Glutamatergic neuron (in vitro differentiated cells): Measurements from ENCODE around the gene KAT6B. TPM values are rescaled to one million over a fixed set of nuclear protein-coding genes. Genes with fewer than 3 reads are reported as not detected.

Experiments used
- DNase-seq: peaks from one replicate; pipeline ENCODE4 v3.0.0; 2022
- H3K27ac Mint-ChIP-seq: one replicate; pipeline ENCODE4 v1.8.0; 2020; ENCODE audit warnings: mild to moderate bottlenecking, mixed read lengths, inconsistent platforms; ENCODE audit not compliant: unreplicated experiment
- H3K27me3 Mint-ChIP-seq: one replicate; pipeline ENCODE4 v1.8.0; 2020; ENCODE audit warnings: mild to moderate bottlenecking, moderate library complexity, mixed read lengths, inconsistent platforms; ENCODE audit not compliant: unreplicated experiment
- H3K36me3 Mint-ChIP-seq: one replicate; pipeline ENCODE4 v1.8.0; 2020; ENCODE audit warnings: mild to moderate bottlenecking, mixed read lengths, inconsistent platforms; ENCODE audit not compliant: unreplicated experiment
- H3K4me1 Mint-ChIP-seq: one replicate; pipeline ENCODE4 v1.8.0; 2020; ENCODE audit warnings: mild to moderate bottlenecking, low read depth, mixed read lengths, inconsistent platforms; ENCODE audit not compliant: unreplicated experiment
- H3K4me3 Mint-ChIP-seq: one replicate; pipeline ENCODE4 v1.8.0; 2020; ENCODE audit warnings: mild to moderate bottlenecking, mixed read lengths, inconsistent platforms; ENCODE audit not compliant: unreplicated experiment
- H3K9me3 Mint-ChIP-seq: one replicate; pipeline ENCODE4 v1.8.0; 2020; ENCODE audit warnings: mild to moderate bottlenecking, moderate library complexity, mixed read lengths, inconsistent platforms; ENCODE audit not compliant: unreplicated experiment
- total RNA-seq: library from RNA; stranded (reverse); fragmentation: NEBNext Ultra II Directional; extraction: Animal tissue kit (Norgen Biotek cat#: 25700); gene quantifications from one replicate; pipeline ENCODE4 v1.2.1, GENCODE V29; 2021; ENCODE audit not compliant: unreplicated experiment
- TF ChIP-seq, protein P1 (sequence below): fragments of 200-600 bp; sonication (generic); IDR thresholded peaks from one replicate; pipeline ENCODE4 v1.5.0; 2021; ENCODE audit not compliant: partially characterized antibody, unreplicated experiment

KAT6B gene
- total RNA-seq, 1 donor from 2014 or later: 75.3 TPM

DNA sequence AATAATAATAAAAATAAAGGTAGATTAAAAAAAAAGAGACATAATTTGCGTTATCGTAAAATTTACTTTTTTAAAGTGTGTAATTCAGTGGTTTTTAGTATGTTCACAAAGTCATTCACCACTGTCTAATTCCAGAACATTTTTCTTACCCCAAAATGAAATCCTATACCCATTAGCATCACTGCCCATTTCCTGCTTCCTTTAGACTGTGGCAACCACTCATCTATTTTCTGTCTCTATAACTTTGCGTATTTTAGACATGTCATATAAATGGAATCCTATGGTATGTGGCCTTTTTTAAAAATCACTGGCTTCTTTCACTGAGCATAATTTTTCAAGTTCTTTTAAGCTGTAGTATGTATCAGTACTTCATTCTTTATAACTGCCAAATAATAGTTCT lies 53.6 kb downstream of the KAT6B start:
- H3K27ac Mint-ChIP-seq: no peak overlapping the region
- DNase-seq: no peak
- peaks cover 3% of the 10 kb centered on the region for H3K27me3 Mint-ChIP-seq
- TF ChIP-seq, protein P1, sequence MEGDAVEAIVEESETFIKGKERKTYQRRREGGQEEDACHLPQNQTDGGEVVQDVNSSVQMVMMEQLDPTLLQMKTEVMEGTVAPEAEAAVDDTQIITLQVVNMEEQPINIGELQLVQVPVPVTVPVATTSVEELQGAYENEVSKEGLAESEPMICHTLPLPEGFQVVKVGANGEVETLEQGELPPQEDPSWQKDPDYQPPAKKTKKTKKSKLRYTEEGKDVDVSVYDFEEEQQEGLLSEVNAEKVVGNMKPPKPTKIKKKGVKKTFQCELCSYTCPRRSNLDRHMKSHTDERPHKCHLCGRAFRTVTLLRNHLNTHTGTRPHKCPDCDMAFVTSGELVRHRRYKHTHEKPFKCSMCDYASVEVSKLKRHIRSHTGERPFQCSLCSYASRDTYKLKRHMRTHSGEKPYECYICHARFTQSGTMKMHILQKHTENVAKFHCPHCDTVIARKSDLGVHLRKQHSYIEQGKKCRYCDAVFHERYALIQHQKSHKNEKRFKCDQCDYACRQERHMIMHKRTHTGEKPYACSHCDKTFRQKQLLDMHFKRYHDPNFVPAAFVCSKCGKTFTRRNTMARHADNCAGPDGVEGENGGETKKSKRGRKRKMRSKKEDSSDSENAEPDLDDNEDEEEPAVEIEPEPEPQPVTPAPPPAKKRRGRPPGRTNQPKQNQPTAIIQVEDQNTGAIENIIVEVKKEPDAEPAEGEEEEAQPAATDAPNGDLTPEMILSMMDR: no peak
- H3K4me1 Mint-ChIP-seq: peaks cover 11% of the 10 kb centered on the region
- H3K9me3 Mint-ChIP-seq: peaks cover 1% of the 10 kb centered on the region
- H3K4me3 Mint-ChIP-seq: no peak overlapping the region
- H3K36me3 Mint-ChIP-seq: no peaks in the 10 kb centered on the region

DNA sequence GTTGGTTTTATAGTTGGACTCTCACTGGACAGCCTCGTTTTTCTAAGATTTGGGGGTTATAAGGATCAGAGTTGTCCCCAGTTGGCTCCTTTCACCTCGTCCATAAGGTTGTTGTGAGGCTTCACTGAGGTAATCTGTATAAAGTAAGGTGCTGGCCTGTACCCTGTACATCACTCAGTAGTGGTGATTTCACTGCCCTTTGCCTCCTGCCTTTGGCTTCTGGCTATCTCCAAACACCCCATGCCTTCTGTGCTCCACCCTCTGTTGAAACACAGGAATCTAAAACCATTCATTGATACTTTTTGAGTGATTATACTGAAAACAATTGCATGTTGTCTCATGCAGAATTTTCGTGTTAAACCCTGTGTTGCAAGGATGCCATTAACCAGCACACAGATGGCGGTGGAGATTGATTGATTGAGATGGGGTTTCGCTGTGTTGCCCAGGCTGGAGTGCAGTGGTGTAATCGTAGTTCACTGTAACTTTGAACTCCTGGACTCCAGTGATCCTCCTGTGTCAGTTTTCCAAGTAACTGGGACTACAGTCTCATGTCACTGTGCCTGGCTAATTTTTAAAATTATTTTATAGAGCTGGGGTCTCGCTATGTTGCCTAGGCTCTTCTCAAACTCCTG lies 55.0 kb downstream of the KAT6B start:
- Mint-ChIP-seq H3K4me3 (no peak overlapping the region), H3K27me3 (peaks cover 3% of the 10 kb centered on the region), H3K9me3 (peaks cover 4% of the 10 kb centered on the region), H3K36me3 (no peaks in the 10 kb centered on the region), H3K27ac (no peak overlapping the region), H3K4me1 (peaks cover under 1% of the 10 kb centered on the region)
- DNase-seq: no peak
- TF ChIP-seq, protein P1: no peak

DNA sequence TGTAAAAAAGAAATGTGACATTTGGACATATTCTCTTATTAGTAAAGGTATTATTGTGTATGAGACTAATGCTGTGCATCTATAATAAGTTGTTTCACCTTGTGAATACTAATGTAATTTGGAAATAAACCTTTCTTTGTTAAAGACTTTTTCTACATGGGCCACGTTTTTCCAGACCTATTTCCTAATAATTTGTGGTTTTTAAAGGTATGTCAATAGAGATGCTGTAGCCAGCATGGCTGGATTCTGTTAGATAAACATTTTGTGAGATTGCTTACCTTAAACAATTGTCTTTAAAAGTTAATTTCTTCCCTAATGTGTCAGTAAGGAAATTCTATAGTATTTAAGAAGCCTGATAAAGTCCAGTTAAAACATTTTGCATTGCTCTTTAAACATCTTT lies 56.0 kb downstream of the KAT6B start:
- H3K27ac Mint-ChIP-seq: no peak overlapping the region
- H3K27me3 Mint-ChIP-seq: peaks cover 3% of the 10 kb centered on the region
- no peaks in the 10 kb centered on the region for H3K4me1 Mint-ChIP-seq
- no peak for DNase-seq
- peaks cover 6% of the 10 kb centered on the region for H3K9me3 Mint-ChIP-seq
- no peak overlapping the region for H3K4me3 Mint-ChIP-seq
- TF ChIP-seq, protein P1: no peak
- no peaks in the 10 kb centered on the region for H3K36me3 Mint-ChIP-seq

DNA sequence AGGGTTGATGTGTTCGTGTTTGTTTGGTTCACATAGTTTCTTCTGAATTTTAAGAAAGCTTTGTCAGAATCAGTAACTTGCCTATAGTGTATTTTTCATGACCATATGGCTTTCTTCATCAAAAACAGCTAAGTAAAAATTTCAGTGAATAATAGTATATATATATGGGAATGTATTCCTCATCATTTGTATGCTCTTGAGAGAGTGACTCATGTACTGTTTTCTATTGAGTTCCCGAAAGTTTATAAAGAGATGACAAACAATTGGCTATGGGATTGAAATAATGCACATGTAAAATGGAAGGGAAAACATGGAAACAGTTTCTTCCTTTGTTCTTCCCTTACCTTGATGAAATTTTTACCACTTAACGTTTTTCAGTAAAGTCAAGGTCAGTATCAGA lies 56.4 kb downstream of the KAT6B start:
- no peak overlapping the region for H3K27ac Mint-ChIP-seq
- no peaks in the 10 kb centered on the region for H3K4me1 Mint-ChIP-seq
- H3K9me3 Mint-ChIP-seq: peaks cover 6% of the 10 kb centered on the region
- H3K4me3 Mint-ChIP-seq: no peak overlapping the region
- no peak for DNase-seq
- TF ChIP-seq, protein P1: no peak
- H3K27me3 Mint-ChIP-seq: peaks cover 3% of the 10 kb centered on the region
- no peaks in the 10 kb centered on the region for H3K36me3 Mint-ChIP-seq

DNA sequence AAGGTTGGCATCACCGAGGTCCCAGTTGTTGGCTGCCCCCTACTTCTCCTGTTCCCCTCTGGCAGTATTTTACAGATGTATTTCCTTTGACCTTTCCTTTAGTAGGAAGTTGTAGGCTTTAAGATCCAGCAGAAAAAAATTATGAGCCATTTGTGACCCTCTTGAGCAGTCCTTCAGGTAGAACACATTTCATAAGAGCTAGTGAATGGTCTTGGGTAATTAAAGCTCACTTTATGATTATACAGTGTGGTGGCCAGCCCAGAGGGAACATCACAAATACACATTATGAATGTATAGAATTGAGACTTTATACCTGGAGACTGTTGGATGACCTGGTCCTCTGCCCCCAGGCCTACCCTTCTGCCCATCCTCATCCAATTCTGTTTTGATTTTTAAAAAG lies 57.0 kb downstream of the KAT6B start:
- Mint-ChIP-seq H3K27me3 (peaks cover 3% of the 10 kb centered on the region), H3K9me3 (peaks cover 6% of the 10 kb centered on the region), H3K36me3 (no peaks in the 10 kb centered on the region), H3K4me1 (no peaks in the 10 kb centered on the region), H3K4me3 (no peak overlapping the region), H3K27ac (no peak overlapping the region)
- TF ChIP-seq, protein P1: no peak
- DNase-seq: no peak
